Renal cortex interstitium (tissue), 11 donors: ENCODE data around the gene ATG13. TPM values are rescaled to one million over a fixed set of nuclear protein-coding genes. Genes with fewer than 3 reads are reported as not detected.
"Not testable (repeated sequence)": the region's sequence is repeated elsewhere in the genome, so short reads cannot be mapped to it uniquely, and the experiment has no call there.

ENCODE experiments used
- DNase-seq, 11 donors: peaks; one replicate each; pipeline ENCODE4 v3.0.0-alpha.2; 2013; ENCODE audit warnings: low read depth in 9 of 11, low spot score in 4 of 11; ENCODE audit errors: extremely low read depth in 1 of 11
- polyA plus RNA-seq, 3 donors: library from polyadenylated mRNA; unstranded; fragments of 120-200 nt; gene quantifications; one replicate each; pipeline ENCODE4 v1.2.1, GENCODE V29; 2013; ENCODE audit not compliant: insufficient read length in 3 of 3

Gene ATG13
- polyA plus RNA-seq, 3 donors, result 60.0 to 72.7 (median 63.0) TPM

GRCh38 chr11:46701078-46701654, 83.8 kb downstream of the ATG13 start:
- no peak for DNase-seq

- DNase-seq, result no peak
Measured at GRCh38 chr11:46705070-46705688, 87.8 kb downstream of the ATG13 start.

GRCh38 chr11:46706886-46707285, 89.5 kb downstream of the ATG13 start:
- DNase-seq, result no peak

GRCh38 chr11:46709351-46709750, 92.0 kb downstream of the ATG13 start:
- not testable (repeated sequence) for DNase-seq

GRCh38 chr11:46710821-46711269, 93.5 kb downstream of the ATG13 start:
- no peak for DNase-seq

GRCh38 chr11:46711303-46711702, 94.0 kb downstream of the ATG13 start:
- no peak for DNase-seq

GRCh38 chr11:46712874-46713576, 95.7 kb downstream of the ATG13 start:
- DNase-seq, result no peak

GRCh38 chr11:46717825-46718154, 100.4 kb downstream of the ATG13 start:
- not testable (repeated sequence) for DNase-seq

GRCh38 chr11:46718155-46719019, 101.0 kb downstream of the ATG13 start:
- no peak for DNase-seq

- no peak for DNase-seq
Measured at GRCh38 chr11:46719048-46719542, 101.7 kb downstream of the ATG13 start, which contains the start of gene F2. Gene F2, plus strand, starts transcription at chr11:46719213. Its CDS starts 23 bp downstream, at chr11:46719236.

GRCh38 chr11:46719543-46720218, 102.3 kb downstream of the ATG13 start:
- no peak for DNase-seq

- no peak for DNase-seq
Measured at GRCh38 chr11:46721286-46721685, 103.9 kb downstream of the ATG13 start.

- no peak for DNase-seq
Measured at GRCh38 chr11:46722566-46723358, 105.4 kb downstream of the ATG13 start.

- no peak for DNase-seq
Measured at GRCh38 chr11:46723359-46723680, 106.0 kb downstream of the ATG13 start.

- no peak for DNase-seq
Measured at GRCh38 chr11:46724088-46724487, 106.7 kb downstream of the ATG13 start.
